ENCODE measurements around the gene KAT8.

KAT8 gene

GRCh38 chr16:31117384-31118222 lies at the start of gene KAT8:
Gene KAT8 (plus strand): TSS chr16:31117664. CDS start chr16:31117682, 18 bp downstream.
- DNase-seq (ENCODE audit: low read depth): peak; percentile 87

- peak; percentile 81 for DNase-seq (ENCODE audit: low read depth)
Measured at GRCh38 chr16:31071861-31072260, 45.6 kb upstream of the KAT8 start.

DNA sequence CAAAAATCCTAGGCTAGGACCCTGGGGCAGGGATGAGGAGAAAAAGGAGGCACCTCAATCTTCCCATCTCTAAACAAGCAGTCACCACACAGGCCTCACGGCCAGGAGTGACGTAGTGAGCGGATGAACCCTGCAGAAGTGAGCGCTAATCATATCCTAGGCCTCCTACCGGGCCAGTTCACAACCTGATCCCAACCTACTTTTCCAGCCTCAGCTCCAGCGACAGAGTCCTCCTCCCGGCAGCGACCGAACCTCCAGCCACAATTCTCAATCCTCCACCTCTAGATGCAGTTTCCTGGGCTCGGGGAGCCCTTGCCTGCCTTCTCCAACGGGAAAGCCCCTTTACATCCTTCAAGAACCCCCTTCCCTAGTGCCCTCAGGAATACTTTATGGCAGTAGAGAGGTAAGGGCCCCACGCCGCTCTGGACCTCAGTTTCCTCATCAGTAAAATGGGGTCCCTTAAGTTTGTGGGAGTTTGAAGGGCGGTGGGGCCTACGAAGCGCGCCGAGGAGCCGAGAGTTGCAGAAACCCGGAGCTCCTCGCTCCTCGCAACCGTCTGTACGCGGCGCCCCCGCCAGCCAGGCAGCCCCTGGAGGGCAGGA lies 44.8 kb upstream of the KAT8 start:
- no peak for DNase-seq (ENCODE audit: low read depth)

DNA sequence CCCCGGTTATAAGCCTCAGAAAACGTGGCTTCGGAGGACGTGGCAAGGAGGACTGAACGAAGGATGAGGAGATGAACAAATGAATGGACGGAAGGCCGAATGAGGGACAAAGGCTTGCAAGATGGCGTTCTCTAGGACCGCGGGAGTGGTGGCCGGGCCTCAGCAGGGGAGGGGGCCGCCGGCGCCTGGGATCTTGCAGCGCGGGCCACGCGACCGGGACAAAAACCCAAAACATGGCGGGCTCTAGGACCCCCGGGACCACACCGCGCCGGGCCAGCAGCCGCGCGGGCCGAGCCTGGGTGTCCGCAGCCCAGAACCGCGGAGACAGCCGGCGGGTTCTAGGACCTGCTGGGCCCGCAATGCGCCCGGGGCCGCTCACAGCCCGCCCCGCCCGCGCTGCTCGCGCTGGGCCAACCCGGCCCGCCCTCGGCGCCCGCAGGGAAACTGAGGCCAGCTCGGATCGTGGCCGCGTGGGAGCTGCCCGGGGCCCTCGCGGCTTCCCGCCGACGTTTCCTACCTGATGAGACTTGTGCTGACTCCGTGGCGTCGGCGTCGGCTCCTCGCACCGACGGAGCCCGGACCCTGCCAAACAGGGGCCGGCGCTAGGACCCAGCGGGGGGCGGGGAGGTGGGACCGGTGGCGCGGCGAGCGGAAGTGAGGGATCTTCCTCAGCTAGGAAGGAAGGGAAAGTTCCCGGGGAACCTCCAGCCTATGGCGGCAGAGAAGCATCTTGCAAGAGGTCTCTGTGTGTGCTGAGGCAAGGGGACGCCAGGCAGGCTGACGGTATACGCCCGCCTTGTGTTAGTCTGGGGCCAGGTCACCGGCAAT lies 44.1 kb upstream of the KAT8 start:
- DNase-seq (ENCODE audit: low read depth): no peak

- peak; percentile 97 for DNase-seq (ENCODE audit: low read depth)
Measured at GRCh38 chr16:31073970-31074813, 43.3 kb upstream of the KAT8 start, which contains the start of the genes ZNF646 and ZNF668. Gene ZNF646 (plus strand): TSS chr16:31074422. CDS start chr16:31076325, 1,903 bp downstream. Gene ZNF668 (minus strand): TSS chr16:31074240. CDS start chr16:31064459, 9,781 bp downstream.

- no peak for DNase-seq (ENCODE audit: low read depth)
Measured at GRCh38 chr16:31074814-31075183, 42.7 kb upstream of the KAT8 start.

- no peak for DNase-seq (ENCODE audit: low read depth)
Measured at GRCh38 chr16:31076319-31076718, 41.1 kb upstream of the KAT8 start.

GRCh38 chr16:31077024-31077423 lies 40.4 kb upstream of the KAT8 start:
- DNase-seq (ENCODE audit: low read depth): no peak

DNA sequence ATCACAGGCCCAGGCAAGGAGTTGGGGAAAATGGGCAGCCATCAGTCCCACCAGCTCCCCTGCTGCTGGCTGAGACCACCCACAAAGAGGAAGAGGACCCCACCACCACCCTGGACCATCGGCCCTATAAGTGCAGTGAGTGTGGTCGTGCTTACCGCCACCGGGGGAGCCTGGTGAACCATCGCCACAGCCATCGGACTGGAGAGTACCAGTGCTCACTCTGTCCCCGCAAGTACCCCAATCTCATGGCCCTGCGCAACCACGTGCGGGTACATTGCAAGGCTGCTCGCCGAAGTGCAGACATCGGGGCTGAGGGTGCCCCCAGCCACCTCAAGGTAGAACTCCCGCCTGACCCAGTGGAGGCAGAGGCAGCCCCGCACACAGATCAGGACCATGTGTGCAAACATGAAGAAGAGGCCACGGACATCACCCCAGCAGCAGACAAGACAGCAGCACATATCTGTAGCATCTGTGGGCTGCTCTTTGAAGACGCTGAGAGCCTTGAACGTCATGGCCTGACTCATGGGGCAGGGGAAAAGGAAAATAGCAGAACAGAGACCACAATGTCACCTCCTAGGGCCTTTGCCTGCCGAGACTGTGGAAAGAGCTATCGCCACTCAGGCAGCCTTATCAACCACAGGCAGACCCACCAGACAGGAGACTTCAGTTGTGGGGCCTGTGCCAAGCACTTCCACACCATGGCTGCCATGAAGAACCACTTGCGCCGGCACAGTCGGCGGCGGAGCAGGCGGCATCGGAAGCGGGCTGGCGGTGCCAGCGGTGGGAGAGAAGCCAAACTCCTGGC lies 39.7 kb upstream of the KAT8 start:
- DNase-seq (ENCODE audit: low read depth): no peak

DNA sequence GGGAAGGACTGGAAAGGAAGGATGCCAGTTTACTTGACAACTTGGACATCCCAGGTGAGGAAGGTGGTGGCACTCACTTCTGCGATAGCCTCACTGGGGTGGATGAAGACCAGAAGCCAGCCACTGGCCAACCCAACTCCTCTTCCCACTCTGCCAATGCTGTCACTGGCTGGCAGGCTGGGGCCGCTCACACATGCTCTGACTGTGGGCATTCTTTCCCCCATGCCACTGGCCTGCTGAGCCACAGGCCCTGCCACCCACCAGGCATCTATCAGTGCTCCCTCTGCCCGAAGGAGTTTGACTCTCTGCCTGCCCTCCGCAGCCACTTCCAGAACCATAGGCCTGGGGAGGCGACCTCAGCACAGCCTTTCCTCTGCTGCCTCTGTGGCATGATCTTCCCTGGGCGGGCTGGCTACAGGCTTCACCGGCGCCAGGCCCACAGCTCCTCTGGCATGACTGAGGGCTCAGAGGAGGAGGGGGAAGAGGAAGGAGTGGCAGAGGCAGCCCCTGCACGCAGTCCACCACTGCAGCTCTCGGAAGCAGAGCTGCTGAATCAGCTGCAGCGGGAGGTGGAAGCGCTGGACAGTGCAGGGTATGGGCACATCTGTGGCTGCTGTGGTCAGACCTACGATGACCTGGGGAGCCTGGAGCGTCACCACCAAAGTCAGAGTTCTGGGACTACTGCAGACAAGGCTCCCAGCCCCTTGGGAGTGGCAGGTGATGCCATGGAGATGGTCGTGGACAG lies 38.7 kb upstream of the KAT8 start:
- DNase-seq (ENCODE audit: low read depth): no peak

DNA sequence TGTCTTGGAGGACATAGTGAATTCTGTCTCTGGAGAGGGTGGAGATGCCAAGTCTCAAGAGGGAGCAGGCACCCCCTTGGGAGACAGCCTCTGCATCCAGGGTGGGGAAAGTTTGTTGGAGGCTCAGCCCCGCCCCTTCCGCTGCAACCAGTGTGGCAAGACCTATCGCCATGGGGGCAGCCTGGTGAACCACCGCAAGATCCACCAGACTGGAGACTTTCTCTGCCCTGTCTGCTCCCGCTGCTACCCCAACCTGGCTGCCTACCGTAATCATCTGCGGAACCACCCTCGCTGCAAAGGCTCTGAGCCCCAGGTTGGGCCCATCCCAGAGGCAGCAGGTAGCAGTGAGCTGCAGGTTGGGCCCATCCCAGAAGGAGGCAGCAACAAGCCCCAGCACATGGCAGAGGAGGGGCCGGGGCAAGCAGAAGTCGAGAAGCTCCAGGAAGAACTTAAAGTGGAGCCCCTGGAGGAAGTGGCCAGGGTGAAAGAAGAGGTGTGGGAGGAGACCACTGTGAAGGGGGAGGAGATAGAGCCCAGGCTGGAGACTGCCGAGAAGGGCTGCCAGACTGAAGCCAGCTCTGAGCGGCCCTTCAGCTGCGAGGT lies 38.0 kb upstream of the KAT8 start:
- DNase-seq (ENCODE audit: low read depth): no peak

DNA sequence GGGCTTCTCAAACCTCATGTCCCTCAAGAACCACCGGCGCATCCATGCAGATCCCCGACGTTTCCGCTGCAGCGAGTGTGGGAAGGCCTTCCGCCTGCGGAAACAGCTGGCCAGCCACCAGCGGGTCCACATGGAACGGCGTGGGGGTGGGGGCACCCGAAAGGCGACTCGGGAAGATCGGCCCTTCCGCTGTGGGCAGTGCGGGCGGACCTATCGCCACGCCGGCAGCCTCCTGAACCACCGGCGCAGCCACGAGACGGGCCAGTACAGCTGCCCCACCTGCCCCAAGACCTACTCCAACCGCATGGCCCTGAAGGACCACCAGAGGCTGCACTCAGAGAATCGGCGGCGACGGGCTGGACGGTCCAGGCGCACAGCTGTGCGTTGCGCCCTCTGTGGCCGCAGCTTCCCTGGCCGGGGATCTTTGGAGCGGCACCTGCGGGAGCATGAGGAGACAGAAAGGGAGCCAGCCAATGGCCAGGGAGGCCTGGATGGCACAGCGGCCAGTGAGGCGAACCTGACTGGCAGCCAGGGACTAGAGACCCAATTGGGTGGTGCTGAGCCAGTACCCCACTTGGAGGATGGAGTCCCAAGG lies 37.3 kb upstream of the KAT8 start:
- DNase-seq (ENCODE audit: low read depth): no peak

GRCh38 chr16:31080756-31081419 lies 36.6 kb upstream of the KAT8 start:
- DNase-seq (ENCODE audit: low read depth): no peak

DNA sequence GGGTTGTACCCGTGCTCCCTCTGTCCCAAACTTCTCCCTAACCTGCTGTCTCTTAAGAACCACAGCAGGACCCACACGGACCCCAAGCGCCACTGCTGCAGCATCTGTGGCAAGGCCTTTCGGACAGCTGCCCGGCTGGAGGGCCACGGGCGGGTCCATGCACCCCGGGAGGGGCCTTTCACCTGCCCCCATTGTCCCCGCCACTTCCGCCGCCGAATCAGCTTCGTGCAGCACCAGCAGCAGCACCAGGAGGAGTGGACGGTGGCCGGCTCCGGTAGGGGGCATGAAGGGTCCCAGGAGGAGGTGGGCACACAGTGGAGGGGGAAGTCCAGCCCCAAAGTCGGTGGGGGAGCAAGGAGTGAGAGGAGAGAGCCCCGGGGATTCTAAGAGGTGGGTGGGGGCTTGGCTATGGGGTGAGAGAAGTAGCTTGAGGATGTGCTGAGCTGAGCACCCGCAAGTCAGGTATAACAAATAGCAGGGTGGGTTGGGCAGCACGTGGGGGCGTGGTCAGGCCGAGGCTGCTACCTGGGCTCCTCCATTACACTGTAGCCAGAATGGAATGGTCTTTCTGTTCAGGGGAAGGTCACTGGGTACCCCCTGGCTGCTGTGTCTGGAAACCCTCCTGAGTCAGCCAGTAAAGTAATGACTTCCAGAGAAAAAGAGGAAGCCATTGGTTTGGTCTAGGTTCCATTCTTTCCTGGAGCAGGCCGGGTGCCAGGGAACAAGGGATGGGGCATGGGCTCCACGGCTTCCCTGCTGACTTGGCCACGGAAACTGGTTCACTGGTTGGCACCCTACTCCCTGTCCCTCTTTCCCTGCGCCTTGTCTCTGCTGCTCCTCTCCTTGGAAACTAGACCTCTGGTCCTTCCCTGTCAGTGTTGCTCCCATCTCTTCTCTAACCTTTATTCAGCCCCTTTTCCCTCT lies 35.8 kb upstream of the KAT8 start:
- no peak for DNase-seq (ENCODE audit: low read depth)

DNA sequence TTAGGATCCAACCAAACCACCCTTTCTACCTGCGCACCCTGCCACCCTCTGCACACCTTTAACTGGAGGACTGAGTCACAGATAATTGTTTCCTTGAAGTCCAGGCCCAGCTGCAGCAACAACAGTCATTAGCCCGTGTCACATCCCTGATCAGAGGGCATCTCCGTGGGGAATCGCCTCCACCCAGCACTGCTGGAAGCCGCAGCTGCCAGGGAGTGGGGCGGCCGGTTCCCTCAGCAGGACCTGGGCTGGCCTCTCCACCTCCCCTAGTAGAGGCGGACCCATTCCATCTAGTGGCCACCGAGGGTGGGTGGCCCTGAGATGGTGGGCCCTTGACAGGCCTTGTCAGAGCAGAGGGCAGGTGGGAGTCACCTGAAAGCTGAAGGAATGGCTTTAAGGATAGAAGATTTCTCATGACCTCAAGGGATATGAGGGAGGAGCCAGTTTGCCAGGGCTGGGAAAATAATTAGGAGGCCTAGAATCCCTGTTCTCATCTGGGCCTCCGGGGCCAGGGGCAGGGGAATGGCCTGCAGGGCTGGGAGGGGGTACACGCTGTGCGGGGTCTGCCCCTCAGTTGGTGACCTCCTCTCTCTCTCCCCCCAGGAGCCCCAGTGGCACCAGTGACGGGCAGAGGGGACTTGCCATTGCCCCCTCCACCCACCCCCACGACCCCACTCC lies 35.0 kb upstream of the KAT8 start:
- no peak for DNase-seq (ENCODE audit: low read depth)

DNA sequence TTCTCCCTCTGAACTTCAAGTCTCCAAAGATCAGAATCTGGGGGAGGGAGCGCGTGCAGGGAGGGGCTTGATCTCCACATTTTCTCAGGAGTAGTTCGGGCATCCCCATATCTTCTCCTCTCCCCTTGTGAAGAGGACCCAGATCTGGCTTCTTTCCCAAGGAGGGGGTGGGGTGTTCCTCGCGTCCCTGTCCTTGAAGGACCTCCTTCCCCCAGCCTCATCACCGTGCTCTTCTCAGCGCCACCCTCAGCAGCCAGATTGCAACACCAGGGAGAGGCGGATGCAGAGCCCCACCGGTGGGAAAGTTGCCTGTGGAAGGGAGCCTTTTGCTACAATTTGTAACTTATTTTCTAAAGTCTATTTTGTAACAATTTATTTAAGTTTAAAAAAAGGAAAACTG lies 34.4 kb upstream of the KAT8 start:
- DNase-seq (ENCODE audit: low read depth): no peak

GRCh38 chr16:31083556-31083955 lies 33.9 kb upstream of the KAT8 start:
- DNase-seq (ENCODE audit: low read depth): no peak
